SH-SY5Y (cell line): Measurements from ENCODE around the gene NXPH2.

Experiments used
- GATA2 ChIP-seq: IDR thresholded peaks from 2 replicates; pipeline ENCODE4 v1.6.1; 2011; ENCODE audit warnings: mild to moderate bottlenecking, low read depth, low read length
- GATA3 ChIP-seq: IDR thresholded peaks from 2 replicates; pipeline ENCODE4 v1.6.1; 2011; ENCODE audit warnings: low read depth, mild to moderate bottlenecking, low read length, moderate library complexity

GRCh38 chr2:138689705-138690104, 90.5 kb downstream of the NXPH2 start:
- TF ChIP-seq GATA3 (no peak), GATA2 (no peak)
